ENCODE results near the gene WWOX.

- TF ChIP-seq CTCF (conservative IDR thresholded peaks at IDR 0.05; ENCODE audit: low read depth, low read length) (no peak), POLR2A (IDR thresholded peaks at IDR 0.05; ENCODE audit: low read depth, low read length) (no peak), ELK1 (IDR thresholded peaks at IDR 0.05; ENCODE audit: borderline replicate concordance, low read depth, low read length) (no peak), RCOR1 (IDR thresholded peaks at IDR 0.05; ENCODE audit: insufficient replicate concordance, low read length) (no peak), USF2 (IDR thresholded peaks at IDR 0.05; ENCODE audit: low read depth, low read length) (no peak), CEBPB (IDR thresholded peaks at IDR 0.05; ENCODE audit: low read depth, low read length) (no peak), MXI1 (IDR thresholded peaks at IDR 0.05; ENCODE audit: borderline replicate concordance, low read depth, low read length) (no peak), SMC3 (IDR thresholded peaks at IDR 0.05; ENCODE audit: low read depth, low read length) (no peak), NFE2L2 (IDR thresholded peaks at IDR 0.05; ENCODE audit: low read depth, low read length) (no peak), RAD21 (IDR thresholded peaks at IDR 0.05; ENCODE audit: low read length) (no peak), FOS (IDR thresholded peaks at IDR 0.05; ENCODE audit: low read depth, low read length) (no peak), MAZ (IDR thresholded peaks at IDR 0.05; ENCODE audit: borderline replicate concordance, low read depth, low read length) (no peak), BHLHE40 (IDR thresholded peaks at IDR 0.05; ENCODE audit: low read depth, low read length) (no peak), MAFK (IDR thresholded peaks at IDR 0.05; ENCODE audit: low read depth, low read length) (no peak)
Observed at GRCh38 chr16:78415013-78415412, 315.6 kb downstream of the WWOX start.
